ENCODE results near the gene NUMA1.

- TF ChIP-seq POLR2A (IDR thresholded peaks at IDR 0.05) (no peak), CTCF (IDR thresholded peaks at IDR 0.05) (no peak)
Observed at GRCh38 chr11:72004515-72005346, 75.6 kb downstream of the NUMA1 start.
